Stimulated activated CD4-positive, alpha-beta T cell treated with anti-CD3 and anti-CD28 coated beads, Interleukin-4, amount 100 ng/mL, for 1 hour (primary cell): ENCODE measurements around the gene R3HDM4.
"Not testable (repeated sequence)": the region's sequence is repeated elsewhere in the genome, so short reads cannot be mapped to it uniquely, and the experiment has no call there.

Experiments
- DNase-seq: peaks from one replicate; pipeline ENCODE4 v3.0.0-alpha.2; 2020

Gene R3HDM4

GRCh38 chr19:911197-912033 is 1.6 kb downstream of the R3HDM4 start:
- DNase-seq = no peak

DNA sequence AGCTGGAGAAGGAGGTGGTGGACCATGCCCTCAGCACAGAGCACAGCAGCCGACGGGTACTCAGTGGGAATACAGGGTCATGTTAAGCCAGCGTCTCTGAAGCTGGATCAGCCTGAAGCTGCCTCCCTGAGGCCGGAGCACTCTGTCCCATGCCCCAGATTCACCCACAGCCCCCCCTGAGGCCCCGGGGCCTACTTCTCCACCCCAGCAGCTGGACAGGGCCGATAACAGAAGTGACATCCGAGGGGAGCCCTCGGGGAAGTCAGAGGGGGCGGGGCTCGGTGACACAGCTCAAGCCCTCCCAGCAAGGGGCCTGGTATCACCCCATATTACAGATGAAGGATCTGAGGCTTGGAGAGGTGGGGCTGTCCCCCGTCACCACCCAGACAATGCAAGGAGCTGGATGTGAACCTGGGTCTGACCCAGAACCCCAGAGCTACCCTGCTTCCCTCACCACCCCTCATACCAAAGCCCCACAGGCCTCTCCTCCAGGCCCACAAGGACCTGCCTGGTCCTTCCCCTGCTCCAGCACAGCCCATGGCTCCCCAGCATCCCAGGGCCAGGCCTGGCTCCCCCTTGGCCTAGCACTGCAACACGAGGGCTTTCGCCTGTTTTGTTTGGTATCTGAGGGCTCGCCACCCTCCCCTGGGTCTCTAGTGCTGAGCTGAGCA is 5.7 kb downstream of the R3HDM4 start:
- peak; percentile 33 for DNase-seq

DNA sequence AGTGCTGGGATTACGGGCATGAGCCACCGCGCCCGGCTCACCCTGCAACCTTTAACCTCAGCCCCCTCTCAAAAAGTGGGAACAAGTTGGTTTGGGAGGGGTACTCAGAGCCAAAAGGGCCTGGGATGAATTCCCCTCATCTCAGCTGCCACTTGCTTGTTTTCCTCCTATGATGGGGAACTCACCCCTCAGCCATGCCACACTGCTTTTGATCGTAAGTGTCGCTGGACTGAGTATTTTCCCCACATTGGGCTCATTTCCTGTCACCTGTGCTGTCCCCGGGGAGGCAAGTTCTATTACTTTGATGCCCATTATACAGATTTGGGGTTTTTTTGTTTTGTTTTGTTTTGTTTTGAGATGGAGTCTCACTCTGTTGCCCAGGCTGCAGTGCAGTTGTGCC is 6.5 kb downstream of the R3HDM4 start:
- no peak for DNase-seq

DNA sequence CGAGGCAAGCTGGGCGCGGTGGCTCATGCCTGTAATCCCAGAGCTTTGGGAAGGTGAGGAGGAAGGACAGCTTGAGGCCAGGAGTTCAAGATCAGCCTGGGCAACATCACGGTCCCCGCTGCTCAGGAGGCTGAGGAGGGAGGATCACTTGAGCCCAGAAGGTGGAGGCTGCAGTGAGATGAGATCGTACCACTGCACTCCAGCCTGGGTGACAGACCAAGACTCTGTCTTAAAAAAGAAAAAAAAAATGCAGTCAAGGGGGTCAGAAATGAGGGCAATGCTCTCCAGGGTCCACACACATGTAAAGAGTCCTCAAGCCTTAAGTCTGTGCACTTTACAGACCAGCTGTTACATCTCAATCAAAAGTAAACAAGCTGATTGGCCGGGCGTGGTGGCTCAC is 8.5 kb downstream of the R3HDM4 start:
- no peak for DNase-seq

GRCh38 chr19:903266-903797 is 9.7 kb downstream of the R3HDM4 start:
- no peak for DNase-seq

DNA sequence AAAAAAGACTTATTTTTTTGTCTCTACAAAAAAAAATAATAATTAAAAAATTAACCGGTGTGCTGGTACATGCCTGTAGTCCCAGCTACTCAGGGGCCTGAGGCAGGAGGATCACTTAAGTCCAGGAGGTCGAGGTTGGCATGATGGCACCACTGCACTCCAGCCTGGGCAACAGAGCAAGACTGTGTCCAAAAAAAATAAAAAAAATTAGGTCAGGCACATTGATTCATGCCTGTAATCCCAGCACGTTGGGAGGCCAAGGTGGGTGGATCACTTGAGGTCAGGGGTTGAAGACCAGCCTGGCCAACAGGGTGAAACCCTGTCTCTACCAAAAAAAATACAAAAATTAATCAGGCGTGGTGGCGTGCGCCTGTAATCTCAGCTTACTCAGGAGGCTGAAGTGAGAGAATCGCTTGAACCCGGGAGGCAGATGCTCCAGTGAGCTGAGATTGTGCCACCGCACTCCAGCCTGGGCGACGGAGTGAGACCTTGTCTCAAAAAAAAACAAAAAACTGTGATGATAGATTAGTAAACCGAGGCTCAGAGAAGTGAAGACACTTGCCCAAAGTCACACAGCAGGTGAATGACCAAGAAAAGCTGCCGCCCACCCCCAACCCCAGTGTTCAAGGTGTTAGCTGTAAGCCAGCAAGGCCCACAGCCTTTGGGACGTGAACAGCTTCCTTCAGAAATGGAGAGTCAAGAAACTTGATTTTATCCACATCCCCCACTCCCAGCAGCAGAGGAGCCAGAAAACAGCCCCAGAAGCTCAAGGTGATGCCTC is 10.4 kb downstream of the R3HDM4 start:
- no peak for DNase-seq

DNA sequence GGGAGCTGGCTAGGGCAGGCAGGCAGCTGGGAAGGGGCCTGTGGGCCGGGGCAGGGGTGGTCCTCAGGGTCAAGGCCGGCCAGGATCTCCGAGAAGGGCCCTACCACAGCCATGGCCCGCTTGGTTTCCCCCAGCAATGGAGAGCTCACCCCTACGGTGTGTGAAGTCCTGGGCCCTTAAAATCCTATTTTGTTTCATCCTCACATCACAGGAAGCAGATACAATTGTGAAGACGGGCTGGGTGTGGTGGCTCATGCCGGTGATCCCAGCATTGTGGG is 11.0 kb downstream of the R3HDM4 start:
- no peak for DNase-seq

GRCh38 chr19:901216-902092 is 11.6 kb downstream of the R3HDM4 start:
- no peak for DNase-seq

- no peak for DNase-seq
These were observed 12.5 kb downstream of the R3HDM4 start for GRCh38 chr19:900302-901111.

- DNase-seq = no peak
These were observed 13.0 kb downstream of the R3HDM4 start for GRCh38 chr19:900043-900301.

DNA sequence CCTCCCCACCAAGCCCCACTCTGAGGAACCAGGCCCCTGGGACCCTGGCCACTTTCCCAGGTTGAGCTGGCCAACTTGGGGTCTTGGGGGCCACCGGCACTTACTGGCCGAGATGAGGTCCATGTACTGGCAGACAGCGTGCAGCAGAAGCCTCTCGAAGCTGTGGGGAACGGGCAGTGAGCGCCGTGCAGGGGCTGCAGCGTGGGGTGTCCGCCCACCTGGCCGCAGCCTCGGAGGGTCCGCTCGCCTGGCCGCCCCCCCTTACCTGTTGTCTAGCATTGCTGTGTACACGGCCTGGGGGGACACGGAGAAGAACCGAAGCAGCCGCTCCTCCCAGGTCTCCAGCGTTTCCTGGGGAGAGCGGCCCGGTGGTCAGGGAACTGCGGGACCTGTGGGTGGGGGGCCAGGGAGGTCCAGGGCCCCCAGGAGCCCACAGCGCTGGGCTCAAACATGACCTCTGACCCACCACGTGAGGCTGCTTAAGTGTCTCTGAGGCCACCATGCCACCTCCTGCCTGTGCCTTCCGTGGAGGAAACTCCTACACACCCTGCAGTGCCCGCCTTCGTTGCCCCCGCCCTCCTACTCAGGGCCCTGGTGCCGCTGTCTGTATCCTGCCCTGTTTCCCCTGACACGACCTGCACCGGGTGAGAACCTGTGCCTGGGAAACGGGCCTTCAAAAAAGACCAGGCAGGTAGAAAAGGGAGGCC is 13.5 kb downstream of the R3HDM4 start:
- DNase-seq = no peak

DNA sequence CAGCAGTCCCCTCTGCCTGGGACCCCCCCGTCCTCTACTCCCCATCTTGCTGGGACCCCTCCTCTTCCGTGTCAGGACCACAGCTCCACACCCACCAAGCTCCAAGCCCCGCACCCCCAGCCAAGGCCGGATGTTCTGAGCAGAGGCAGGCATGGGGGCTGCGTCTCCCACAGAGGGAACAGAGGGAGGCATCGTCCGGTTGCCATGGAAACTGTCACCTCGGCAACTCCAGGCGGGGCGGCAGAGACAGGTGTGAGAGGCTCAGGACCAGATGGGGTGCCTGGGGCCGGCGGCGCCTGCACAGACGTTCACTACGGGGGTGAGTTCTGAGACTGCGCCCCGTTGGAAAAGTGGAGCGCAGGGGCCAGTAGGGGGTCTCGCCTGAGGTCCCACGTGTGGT is 14.4 kb downstream of the R3HDM4 start:
- DNase-seq = no peak

- no peak for DNase-seq
These were observed 15.5 kb downstream of the R3HDM4 start for GRCh38 chr19:897442-898039.

GRCh38 chr19:896999-897398 is 16.0 kb downstream of the R3HDM4 start:
- DNase-seq = no peak

GRCh38 chr19:896434-896833 is 16.6 kb downstream of the R3HDM4 start:
- DNase-seq = no peak

DNA sequence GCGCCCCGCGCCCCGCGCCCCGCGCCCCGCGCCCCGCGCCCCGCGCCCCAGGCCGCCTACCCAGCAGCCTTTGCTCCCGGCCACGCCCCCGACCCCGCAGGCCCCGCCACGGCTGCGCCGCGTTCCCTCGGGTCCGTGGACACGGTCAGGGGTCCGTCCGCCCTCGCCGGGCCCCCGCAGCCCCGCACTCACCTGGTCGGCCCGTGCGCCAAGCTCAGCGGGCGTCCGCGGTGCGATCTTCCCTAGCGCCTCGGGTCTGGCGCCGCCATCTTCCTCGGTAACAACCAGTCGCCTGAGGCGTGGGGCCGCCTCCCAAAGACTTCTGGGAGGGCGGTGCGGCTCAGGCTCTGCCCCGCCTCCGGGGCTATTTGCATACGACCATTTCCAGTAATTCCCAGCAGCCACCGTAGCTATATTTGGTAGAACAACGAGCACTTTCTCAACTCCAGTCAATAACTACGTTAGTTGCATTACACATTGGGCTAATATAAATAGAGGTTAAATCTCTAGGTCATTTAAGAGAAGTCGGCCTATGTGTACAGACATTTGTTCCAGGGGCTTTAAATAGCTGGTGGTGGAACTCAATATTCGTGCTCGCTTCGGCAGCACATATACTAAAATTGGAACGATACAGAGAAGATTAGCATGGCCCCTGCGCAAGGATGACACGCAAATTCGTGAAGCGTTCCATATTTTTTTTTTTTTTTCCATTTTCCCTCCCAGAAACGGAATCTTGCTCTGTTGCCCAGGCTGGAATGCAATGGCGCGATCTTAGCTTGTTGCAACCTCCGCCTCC is 19.9 kb downstream of the R3HDM4 start, which contains the start of the genes MED16 and RNU6-9:
TSS of gene MED16 (minus strand) at position 294 of the 796 bp plus-strand sequence. CDS start 2,056 bp downstream, outside the sequence.
TSS of gene RNU6-9 (plus strand) at position 591 of the 796 bp plus-strand sequence.
- peak; percentile 86 for DNase-seq

DNA sequence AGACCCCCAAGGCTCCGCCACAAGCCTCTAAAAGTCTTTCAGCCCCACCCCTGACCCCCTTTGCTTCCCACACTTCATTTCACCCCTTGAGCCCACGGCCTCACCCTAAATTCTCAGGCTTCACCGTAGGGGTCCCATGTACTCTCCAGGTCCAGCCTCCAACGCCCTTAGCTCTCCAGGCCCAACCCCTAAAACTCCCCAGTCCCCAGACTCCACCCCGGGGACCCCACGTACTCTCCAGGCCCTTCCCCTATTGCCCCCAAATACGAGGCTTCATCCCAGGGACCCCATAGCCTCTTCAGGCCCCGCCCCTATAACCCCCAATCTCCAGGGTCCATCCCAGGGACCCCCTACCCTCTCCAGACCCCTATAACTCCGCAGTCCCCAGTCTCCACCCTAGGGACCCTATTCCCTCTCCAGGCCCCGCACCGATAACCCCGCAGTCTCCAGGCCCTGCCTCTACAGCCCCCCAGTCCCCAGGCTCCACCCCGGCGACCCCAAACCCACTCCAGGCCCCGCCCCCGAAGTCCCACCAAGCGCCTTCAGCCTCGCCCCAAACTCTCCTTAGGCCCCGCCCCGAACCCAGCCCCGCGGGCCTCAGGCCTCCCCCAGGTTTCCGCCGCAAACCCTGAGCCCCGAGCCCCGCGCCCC is 20.7 kb downstream of the R3HDM4 start:
- DNase-seq = no peak

DNA sequence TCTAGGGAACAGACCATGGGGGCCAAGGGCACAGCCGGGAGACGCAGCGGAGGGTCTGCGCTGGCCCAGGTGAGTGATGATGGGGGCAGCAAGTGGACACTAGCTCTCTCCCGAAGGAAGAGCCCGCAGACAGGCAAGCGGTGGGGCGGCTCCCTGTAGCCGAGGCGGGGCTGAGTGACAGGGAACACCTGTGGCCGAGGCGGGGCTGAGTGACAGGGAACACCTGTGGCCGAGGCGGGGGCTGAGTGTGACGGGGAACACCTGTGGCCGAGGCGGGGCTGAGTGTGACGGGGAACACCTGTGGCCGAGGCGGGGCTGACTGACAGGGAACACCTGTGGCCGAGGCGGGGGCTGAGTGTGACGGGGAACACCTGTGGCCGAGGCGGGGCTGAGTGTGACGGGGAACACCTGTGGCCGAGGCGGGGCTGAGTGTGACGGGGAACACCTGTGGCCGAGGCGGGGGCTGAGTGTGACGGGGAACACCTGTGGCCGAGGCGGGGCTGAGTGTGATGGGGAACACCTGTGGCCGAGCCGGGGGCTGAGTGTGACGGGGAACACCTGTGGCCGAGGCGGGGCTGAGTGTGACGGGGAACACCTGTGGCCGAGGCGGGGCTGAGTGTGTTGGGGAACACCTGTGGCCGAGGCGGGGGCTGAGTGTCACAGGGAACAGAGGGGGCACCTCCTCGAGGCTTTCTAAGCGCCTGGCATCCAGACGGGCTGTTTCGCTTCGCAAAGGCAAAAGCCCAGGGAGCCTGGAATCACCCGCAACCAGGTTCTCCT is 21.4 kb downstream of the R3HDM4 start:
- not testable (repeated sequence) for DNase-seq
